Liver (tissue), 3 donors: Measurements from ENCODE around the gene PINK1.

Experiments
- ATF3 ChIP-seq: IDR thresholded peaks from 2 replicates; pipeline ENCODE4 v1.6.1; 2016; ENCODE audit warnings: antibody characterized with exemption
- CTCF ChIP-seq: fragments of 150-350 bp; IDR thresholded peaks from 2 replicates; pipeline ENCODE4 v1.5.1; 2017; ENCODE audit warnings: improper control_type of control experiment, low read depth, low read length; ENCODE audit not compliant: missing input control
- FOXA1 ChIP-seq: IDR thresholded peaks from 2 replicates; pipeline ENCODE4 v1.6.1; 2016; ENCODE audit warnings: antibody characterized with exemption
- FOXA2 ChIP-seq: IDR thresholded peaks from 2 replicates; pipeline ENCODE4 v1.6.1; 2016; ENCODE audit warnings: antibody characterized with exemption
- GABPA ChIP-seq, 2 donors: IDR thresholded peaks in 1 of 2; conservative IDR thresholded peaks in 1 of 2; 2 replicates each; pipeline ENCODE4 v1.6.1; 2016; ENCODE audit warnings: antibody characterized with exemption in 2 of 2, mild to moderate bottlenecking in 1 of 2, moderate library complexity in 1 of 2
- HNF4A ChIP-seq, 2 donors: conservative IDR thresholded peaks; 2 replicates each; pipeline ENCODE4 v1.6.1; 2016; ENCODE audit warnings: antibody characterized with exemption in 2 of 2, mild to moderate bottlenecking in 2 of 2
- HNF4G ChIP-seq: IDR thresholded peaks from 2 replicates; pipeline ENCODE4 v1.6.1; 2016; ENCODE audit warnings: antibody characterized with exemption
- JUND ChIP-seq, 2 donors: IDR thresholded peaks; 2 replicates each; pipeline ENCODE4 v1.6.1; 2016; ENCODE audit warnings: antibody characterized with exemption in 2 of 2
- MAX ChIP-seq: IDR thresholded peaks from 2 replicates; pipeline ENCODE4 v1.6.1; 2016; ENCODE audit warnings: antibody characterized with exemption
- RAD21 ChIP-seq, 2 donors: IDR thresholded peaks; 2 replicates each; pipeline ENCODE4 v1.6.1; 2016; ENCODE audit warnings: antibody characterized with exemption in 2 of 2, mild to moderate bottlenecking in 2 of 2
- REST ChIP-seq: IDR thresholded peaks from 2 replicates; pipeline ENCODE4 v1.6.1; 2016; ENCODE audit warnings: antibody characterized with exemption, mild to moderate bottlenecking
- RXRA ChIP-seq, 2 donors: IDR thresholded peaks; 2 replicates each; pipeline ENCODE4 v1.6.1; 2017 to 2018; ENCODE audit warnings: antibody characterized with exemption in 2 of 2, mild to moderate bottlenecking in 1 of 2
- SP1 ChIP-seq: IDR thresholded peaks from 2 replicates; pipeline ENCODE4 v1.6.1; 2018; ENCODE audit warnings: antibody characterized with exemption, mild to moderate bottlenecking
- TAF1 ChIP-seq: conservative IDR thresholded peaks from 2 replicates; pipeline ENCODE4 v1.6.1; 2016; ENCODE audit warnings: antibody characterized with exemption, mild to moderate bottlenecking
- donor health status: healthy.
- donor health status: healthy.

- TF ChIP-seq CTCF = no peak
- TF ChIP-seq SP1 = peak; percentile 75
- peak in 1 of 2 donors; percentile 4 for TF ChIP-seq RAD21 (IDR thresholded peaks at IDR 0.05)
- peak in 1 of 2 donors; percentile 33 for TF ChIP-seq JUND (IDR thresholded peaks at IDR 0.05)
- TF ChIP-seq GABPA (IDR thresholded peaks at IDR 0.05 in 1 of 2, conservative IDR thresholded peaks at IDR 0.05 in 1 of 2) = peak in 1 of 2 donors; percentile 64
- no peak for TF ChIP-seq REST
- TF ChIP-seq TAF1 = no peak
- TF ChIP-seq RXRA (IDR thresholded peaks at IDR 0.05) = peak; percentile 61 to 82
- TF ChIP-seq MAX = no peak
- peak; percentile 91 to 93 for TF ChIP-seq HNF4A (conservative IDR thresholded peaks at IDR 0.05)
- no peak for TF ChIP-seq ATF3
- no peak for TF ChIP-seq FOXA1
- no peak for TF ChIP-seq FOXA2
- TF ChIP-seq HNF4G = peak; percentile 76
These were observed 28.6 kb upstream of the PINK1 start for GRCh38 chr1:20604678-20605077.
